GM20000 (cell line): ENCODE results near the gene RNF181.

Experiments used
- DNase-seq: peaks from one replicate; pipeline ENCODE4 v3.0.0; 2012; ENCODE audit warnings: low spot score
- CTCF ChIP-seq: IDR thresholded peaks from 2 replicates; pipeline ENCODE4 v1.5.1; 2012; ENCODE audit warnings: mild to moderate bottlenecking, control low read depth; ENCODE audit errors: extremely low read depth, missing control alignments

The RNF181 gene

GRCh38 chr2:85596486-85597143 is 1.1 kb downstream of the RNF181 start:
- DNase-seq: no peak
- TF ChIP-seq CTCF: no peak

GRCh38 chr2:85597241-85597640 is 1.7 kb downstream of the RNF181 start:
- DNase-seq: no peak

DNA sequence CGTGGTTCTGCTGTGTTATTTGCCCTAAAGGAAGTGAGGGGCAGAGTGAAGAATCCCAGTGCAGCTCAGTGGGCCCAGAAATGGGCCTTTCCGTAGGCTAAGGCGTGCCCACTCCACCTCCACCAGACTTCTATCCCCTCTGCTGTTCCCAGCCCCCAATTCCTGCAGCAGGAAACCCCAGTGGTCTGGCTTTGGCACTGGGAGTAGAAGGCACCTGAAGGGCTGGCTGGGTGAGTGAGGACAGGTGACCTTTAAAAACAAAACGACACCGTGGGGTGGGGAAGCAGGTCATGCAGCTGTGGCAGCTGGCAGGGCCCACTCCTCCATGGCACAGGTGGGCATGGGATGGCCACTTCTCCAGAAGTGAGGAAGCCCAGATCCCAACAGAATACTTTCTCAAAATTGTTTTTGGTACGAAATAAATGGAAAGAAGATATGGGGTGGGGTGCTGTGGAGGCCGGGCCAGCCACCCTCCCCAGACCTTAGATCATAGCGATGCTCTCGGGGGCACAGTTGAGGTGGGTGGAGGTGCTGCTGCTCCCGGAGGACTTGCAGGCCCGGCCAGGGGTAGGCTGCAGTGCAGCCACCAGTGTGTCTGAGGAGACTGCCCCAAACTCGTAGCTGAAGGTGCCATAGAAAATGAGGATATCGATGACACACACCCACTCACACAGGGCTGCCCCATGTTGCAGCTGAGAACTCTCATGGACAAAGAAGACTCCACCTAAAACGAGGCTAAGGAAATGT is 3.2 kb downstream of the RNF181 start:
- no peak for TF ChIP-seq CTCF

More at GRCh38 chr2:85597241-85597640, 1.7 kb downstream of the RNF181 start:
- no peak for TF ChIP-seq CTCF

GRCh38 chr2:85599468-85600234 is 4.1 kb downstream of the RNF181 start:
- no peak for DNase-seq
- TF ChIP-seq CTCF: no peak

More for the DNA sequence above, 3.2 kb downstream of the RNF181 start:
- DNase-seq: no peak

DNA sequence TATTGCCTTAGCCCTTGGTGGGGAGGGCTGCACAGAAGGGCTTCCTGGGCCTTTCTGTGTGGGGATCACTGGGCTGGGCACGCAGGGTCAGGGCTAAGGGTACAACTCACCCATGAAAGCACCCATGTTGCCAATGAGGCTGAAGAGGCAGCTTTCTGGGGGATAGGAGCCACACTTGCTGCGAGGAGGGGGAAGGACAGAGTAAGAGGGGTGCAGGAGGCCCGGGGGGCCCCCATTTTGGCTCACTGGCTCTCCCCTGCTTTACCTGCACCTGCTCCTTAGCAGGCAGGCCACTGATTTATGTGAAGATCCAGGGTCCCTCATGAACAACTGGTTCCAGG is 4.7 kb downstream of the RNF181 start:
- TF ChIP-seq CTCF: no peak
- no peak for DNase-seq

GRCh38 chr2:85600951-85601770 is 5.6 kb downstream of the RNF181 start:
- no peak for TF ChIP-seq CTCF
- no peak for DNase-seq
